ENCODE results near the gene CPA1. TPM values are rescaled to one million over a fixed set of nuclear protein-coding genes. Genes with fewer than 3 reads are reported as not detected.
A peak's percentile ranks its signal among the peaks of the same experiment; 100 is the strongest.

CPA1 gene
- total RNA-seq, 1 experiment from 2014 or later = 0.34 TPM

GRCh38 chr7:130356121-130356875, 24.0 kb upstream of the CPA1 start:
- DNase-seq (ENCODE audit: low spot score) = peak; percentile 99

GRCh38 chr7:130356876-130357611, 23.2 kb upstream of the CPA1 start:
- DNase-seq (ENCODE audit: low spot score) = peak; percentile 92

- DNase-seq (ENCODE audit: low spot score) = no peak
Measured at GRCh38 chr7:130358471-130358870, 21.8 kb upstream of the CPA1 start.

GRCh38 chr7:130359276-130359857, 20.9 kb upstream of the CPA1 start:
- no peak for DNase-seq (ENCODE audit: low spot score)

- no peak for DNase-seq (ENCODE audit: low spot score)
Measured at GRCh38 chr7:130360518-130360917, 19.8 kb upstream of the CPA1 start.

GRCh38 chr7:130361681-130362080, 18.6 kb upstream of the CPA1 start:
- no peak for DNase-seq (ENCODE audit: low spot score)

- DNase-seq (ENCODE audit: low spot score) = no peak
Measured at GRCh38 chr7:130362251-130362816, 18.0 kb upstream of the CPA1 start.

GRCh38 chr7:130363026-130363847, 17.1 kb upstream of the CPA1 start:
- DNase-seq (ENCODE audit: low spot score) = peak; percentile 95

GRCh38 chr7:130364451-130364850, 15.8 kb upstream of the CPA1 start:
- no peak for DNase-seq (ENCODE audit: low spot score)

- DNase-seq (ENCODE audit: low spot score) = no peak
Measured at GRCh38 chr7:130365088-130365487, 15.2 kb upstream of the CPA1 start.

GRCh38 chr7:130365511-130366441, 14.5 kb upstream of the CPA1 start:
- peak; percentile 94 for DNase-seq (ENCODE audit: low spot score)

- DNase-seq (ENCODE audit: low spot score) = peak; percentile 40
Measured at GRCh38 chr7:130366564-130366963, 13.7 kb upstream of the CPA1 start.

- no peak for DNase-seq (ENCODE audit: low spot score)
Measured at GRCh38 chr7:130367088-130367755, 13.1 kb upstream of the CPA1 start.

GRCh38 chr7:130367836-130368746, 12.2 kb upstream of the CPA1 start:
- no peak for DNase-seq (ENCODE audit: low spot score)

GRCh38 chr7:130369110-130369711, 11.1 kb upstream of the CPA1 start:
- peak; percentile 58 for DNase-seq (ENCODE audit: low spot score)

GRCh38 chr7:130369831-130370550, 10.3 kb upstream of the CPA1 start:
- DNase-seq (ENCODE audit: low spot score) = no peak

- no peak for DNase-seq (ENCODE audit: low spot score)
Measured at GRCh38 chr7:130371046-130371445, 9.2 kb upstream of the CPA1 start.
